Fibroblast of mammary gland (primary cell): Measurements from ENCODE around the gene ARMC6.
"Not testable (repeated sequence)": the region's sequence is repeated elsewhere in the genome, so short reads cannot be mapped to it uniquely, and the experiment has no call there.

Experiments used
- DNase-seq: peaks from one replicate; pipeline ENCODE4 v3.0.0-alpha.2; 2010; ENCODE audit warnings: low read depth
- H3K4me3 ChIP-seq: 2 replicates; pipeline ENCODE4 v1.5.1; 2011; ENCODE audit warnings: low read depth, mild to moderate bottlenecking, low read length, moderate library complexity; ENCODE audit not compliant: control insufficient read depth
- TF ChIP-seq, protein P1 (sequence below): conservative IDR thresholded peaks from 2 replicates; pipeline ENCODE4 v1.5.1; 2011; ENCODE audit warnings: low read depth, low read length, inconsistent platforms; ENCODE audit not compliant: control insufficient read depth, insufficient read depth

ARMC6 gene

DNA sequence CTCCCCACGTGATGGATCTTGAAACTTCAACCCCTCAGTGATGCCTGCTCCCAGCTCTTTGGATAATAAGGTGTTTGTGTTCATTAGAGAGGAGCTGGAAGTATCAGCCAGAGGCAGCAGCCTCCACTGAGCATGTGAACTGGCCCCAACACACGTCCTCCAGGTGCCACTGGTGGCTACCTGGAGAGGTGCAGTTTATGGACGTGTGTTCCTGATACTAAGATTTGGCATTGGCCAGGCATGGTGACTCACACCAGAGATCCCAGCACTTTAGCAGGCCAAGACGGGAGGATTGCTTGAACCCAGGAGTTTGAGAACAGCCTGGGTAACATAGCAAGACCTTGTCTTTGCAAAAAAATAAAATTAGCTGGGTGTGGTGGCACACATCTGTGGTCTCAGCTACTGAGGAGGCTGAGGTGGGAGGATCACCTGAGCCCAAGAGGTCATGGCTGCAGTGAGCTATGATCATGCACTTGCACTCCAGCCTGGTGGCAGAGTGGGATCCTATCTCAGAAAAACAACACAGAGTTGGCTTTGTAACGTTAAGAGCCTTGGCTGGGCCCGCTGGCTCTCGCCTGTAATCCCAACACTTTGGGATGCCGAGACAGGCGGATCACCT is 64.8 kb downstream of the ARMC6 start:
- H3K4me3 ChIP-seq = no peak overlapping the region
- TF ChIP-seq, protein P1, sequence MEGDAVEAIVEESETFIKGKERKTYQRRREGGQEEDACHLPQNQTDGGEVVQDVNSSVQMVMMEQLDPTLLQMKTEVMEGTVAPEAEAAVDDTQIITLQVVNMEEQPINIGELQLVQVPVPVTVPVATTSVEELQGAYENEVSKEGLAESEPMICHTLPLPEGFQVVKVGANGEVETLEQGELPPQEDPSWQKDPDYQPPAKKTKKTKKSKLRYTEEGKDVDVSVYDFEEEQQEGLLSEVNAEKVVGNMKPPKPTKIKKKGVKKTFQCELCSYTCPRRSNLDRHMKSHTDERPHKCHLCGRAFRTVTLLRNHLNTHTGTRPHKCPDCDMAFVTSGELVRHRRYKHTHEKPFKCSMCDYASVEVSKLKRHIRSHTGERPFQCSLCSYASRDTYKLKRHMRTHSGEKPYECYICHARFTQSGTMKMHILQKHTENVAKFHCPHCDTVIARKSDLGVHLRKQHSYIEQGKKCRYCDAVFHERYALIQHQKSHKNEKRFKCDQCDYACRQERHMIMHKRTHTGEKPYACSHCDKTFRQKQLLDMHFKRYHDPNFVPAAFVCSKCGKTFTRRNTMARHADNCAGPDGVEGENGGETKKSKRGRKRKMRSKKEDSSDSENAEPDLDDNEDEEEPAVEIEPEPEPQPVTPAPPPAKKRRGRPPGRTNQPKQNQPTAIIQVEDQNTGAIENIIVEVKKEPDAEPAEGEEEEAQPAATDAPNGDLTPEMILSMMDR = no peak
- no peak for DNase-seq

DNA sequence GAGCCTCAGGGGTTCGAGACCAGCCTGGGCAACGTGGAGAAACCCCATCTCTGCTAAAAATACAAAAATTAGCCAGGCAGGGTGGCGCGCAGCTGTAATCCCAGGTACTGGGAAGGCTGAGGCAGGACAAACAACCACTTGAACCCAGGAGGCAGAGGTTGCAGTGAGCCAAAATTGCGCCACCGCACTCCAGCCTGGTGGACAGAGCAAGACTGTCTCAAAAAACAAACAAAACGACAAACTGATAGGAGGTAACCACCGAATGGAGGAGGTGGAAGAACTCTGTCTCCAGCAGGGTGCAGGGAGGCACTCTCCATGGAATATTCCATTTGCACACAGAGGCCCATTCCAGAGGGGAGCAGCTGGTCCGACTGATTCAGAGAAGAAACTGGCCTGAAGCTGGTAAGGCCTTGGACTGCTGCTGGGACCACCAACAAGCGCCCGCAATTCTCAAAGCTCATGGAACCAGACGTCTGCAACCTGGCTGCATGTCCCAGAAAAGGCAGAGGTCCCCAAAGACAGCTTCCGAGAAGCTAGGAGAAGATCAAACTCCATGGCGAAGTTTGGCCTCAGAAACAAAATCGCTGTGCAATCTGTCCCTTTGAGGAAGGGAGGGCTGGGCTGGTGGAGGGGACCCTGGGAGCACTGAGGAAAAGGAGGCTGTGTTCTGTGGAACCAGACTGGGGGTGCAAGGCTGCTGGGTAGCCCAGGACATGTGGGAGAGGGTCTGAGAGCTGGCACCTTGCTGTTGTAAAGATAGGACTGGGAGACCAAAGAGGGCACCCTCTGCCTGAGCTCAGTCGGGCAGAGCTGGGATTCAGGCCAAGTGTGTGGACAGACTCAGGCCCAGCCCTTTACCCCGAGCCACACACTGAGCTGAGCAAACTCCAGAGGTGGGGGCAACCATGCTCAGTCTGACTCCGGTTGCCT is 65.6 kb downstream of the ARMC6 start:
- TF ChIP-seq, protein P1 = no peak
- no peak for DNase-seq
- H3K4me3 ChIP-seq = no peak overlapping the region

DNA sequence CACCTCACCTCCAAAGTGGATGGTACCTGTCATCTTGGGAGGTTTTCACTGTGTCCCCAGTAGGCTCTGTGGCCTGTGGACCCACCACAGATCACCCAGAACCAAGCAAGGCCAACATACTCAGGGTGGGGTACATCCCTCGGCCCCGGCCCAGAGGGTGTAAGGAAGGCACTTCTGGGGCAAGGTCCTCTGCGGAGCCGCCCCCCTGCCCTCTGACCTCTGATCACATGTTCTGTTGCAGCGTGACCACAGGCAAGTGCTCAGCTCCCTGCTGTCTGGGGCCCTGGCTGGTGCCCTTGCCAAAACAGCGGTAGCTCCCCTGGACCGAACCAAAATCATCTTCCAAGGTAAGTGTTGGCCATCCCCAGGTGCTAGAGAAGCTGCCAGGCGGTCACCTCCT is 68.1 kb downstream of the ARMC6 start:
- no peak overlapping the region for H3K4me3 ChIP-seq

DNA sequence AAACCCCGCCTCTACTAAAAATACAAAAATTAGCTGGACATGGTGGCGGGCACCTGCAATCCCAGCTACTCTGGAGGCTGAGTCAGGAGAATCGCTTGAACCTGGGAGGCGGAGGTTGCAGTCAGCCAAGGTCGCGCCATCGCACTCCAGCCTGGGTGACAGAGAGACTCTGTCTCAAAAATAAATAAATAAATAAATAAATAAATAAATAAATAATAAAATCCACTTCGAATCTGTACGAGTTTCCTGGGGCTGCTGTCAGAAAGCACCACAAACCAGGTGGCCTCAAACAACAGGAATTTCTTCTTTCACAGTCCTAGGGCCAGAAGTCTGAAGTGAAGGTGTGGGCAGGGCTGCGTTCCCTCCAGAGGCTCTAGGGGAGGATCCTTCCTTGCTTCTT is 69.2 kb downstream of the ARMC6 start:
- H3K4me3 ChIP-seq, DNase-seq: not testable (repeated sequence)

More for the DNA sequence above, 68.1 kb downstream of the ARMC6 start:
- no peak for DNase-seq
- TF ChIP-seq, protein P1 = no peak

DNA sequence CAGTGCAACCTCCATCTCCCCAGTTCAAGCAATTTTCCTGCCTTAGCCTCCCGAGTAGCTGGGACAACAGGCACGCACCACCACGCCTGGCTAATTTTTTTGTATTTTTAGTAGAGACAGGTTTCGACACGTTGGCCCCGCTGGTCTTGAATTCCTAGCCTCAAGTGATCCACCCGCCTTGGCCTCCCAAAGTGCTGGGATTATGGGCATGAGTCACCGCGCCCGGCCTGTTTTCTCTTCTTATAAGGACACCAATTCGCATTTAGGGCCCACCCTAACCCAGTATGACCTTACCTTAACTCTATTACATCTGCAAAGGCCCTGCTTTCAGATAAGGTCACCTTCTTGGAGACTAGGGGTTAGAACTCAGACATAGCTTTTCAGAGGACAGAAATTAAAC is 69.8 kb downstream of the ARMC6 start:
- TF ChIP-seq, protein P1 = no peak
- no peak for DNase-seq
- no peak overlapping the region for H3K4me3 ChIP-seq

DNA sequence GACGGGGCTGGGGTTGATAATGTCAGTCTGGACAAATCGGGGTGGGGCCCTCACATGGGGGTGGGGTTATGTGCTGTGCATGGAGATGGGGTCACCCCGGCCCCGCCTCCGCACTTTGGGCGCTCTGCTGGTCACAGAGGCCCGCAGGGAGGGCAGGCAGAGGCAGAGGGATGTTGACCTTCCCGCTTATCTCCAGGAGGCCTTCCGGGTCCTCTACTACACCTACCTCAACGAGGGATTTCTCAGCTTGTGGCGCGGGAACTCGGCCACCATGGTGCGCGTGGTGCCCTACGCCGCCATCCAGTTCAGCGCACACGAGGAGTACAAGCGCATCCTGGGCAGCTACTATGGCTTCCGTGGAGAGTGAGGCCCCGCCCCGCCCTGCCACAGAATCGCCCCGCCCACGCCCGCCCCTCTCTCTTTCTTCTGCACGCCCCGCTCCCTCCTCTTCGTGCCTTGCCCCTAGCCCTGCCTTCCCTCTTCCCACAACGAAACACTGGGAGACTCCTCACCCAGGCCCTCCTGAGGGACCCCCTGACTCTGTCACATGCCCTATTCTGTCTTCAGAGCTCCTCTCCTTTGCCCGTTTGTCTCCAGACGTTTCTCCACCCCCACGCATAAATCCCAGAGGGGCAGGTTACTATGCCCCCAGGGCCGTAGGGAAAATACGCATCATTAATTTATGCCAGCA is 72.1 kb downstream of the ARMC6 start:
- peak; percentile 51 for DNase-seq
- TF ChIP-seq, protein P1 = no peak
- peak overlapping the region; percentile 52 for H3K4me3 ChIP-seq
